Activated T-cell treated with anti-CD3 and anti-CD28 coated beads for 48 hours (primary cell): ENCODE measurements around the gene ADM2.
A peak's percentile ranks its signal among the peaks of the same experiment; 100 is the strongest.

Experiments
- DNase-seq: peaks from one replicate; pipeline ENCODE4 v3.0.0-alpha.2; 2020; ENCODE audit warnings: low read depth

ADM2 gene

DNA sequence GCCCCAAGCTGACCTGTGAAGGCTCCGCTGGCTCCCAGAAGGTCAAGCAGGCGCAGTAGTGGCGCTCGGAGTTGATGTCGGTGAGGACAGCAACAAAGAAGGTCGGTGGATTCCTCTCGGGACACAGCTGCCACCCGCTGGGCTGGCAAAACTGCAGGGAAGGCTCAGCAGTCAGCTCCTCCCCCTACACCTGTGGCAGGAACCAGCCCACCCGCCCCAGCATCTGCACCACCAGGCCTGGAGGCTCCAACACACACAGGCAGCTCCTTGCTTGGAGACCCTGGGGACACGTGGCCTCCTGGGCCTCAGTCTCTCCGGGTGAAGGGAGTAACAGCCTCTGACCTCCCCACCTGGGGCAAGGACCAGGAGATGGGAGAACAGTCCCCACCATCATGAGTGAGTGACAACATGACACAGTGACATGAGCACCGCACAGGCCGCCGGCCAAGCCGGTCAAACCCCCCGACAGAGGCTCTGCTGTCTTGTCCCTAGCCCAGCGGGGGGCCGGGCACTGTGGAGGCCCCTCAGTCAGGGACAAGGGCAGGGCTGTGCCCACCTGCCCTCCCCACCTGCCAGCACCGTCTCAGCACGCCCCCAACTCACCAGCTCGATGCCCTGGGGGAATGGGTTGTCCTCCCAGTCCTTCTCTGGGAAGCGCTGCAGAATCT is 13.4 kb upstream of the ADM2 start:
- DNase-seq: no peak

DNA sequence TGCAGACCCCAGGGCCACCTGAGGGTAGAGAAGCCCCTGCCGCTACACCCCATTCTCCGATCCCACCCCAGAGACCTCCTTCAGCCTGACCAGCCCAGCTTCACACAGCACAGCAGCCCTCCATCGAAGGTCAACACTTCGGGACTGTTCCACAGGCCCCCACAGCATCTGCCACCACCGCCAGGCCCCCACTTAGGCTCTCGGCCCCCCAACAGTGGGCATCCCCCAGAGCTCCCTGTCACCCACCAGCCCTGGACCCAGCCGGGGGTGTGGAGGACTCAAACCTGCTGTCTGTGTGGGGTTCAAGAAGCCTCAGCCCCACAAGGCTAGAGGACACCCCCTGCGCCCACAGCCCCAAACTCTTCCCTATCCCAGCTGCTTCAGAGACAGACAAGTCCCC is 12.7 kb upstream of the ADM2 start:
- no peak for DNase-seq

DNA sequence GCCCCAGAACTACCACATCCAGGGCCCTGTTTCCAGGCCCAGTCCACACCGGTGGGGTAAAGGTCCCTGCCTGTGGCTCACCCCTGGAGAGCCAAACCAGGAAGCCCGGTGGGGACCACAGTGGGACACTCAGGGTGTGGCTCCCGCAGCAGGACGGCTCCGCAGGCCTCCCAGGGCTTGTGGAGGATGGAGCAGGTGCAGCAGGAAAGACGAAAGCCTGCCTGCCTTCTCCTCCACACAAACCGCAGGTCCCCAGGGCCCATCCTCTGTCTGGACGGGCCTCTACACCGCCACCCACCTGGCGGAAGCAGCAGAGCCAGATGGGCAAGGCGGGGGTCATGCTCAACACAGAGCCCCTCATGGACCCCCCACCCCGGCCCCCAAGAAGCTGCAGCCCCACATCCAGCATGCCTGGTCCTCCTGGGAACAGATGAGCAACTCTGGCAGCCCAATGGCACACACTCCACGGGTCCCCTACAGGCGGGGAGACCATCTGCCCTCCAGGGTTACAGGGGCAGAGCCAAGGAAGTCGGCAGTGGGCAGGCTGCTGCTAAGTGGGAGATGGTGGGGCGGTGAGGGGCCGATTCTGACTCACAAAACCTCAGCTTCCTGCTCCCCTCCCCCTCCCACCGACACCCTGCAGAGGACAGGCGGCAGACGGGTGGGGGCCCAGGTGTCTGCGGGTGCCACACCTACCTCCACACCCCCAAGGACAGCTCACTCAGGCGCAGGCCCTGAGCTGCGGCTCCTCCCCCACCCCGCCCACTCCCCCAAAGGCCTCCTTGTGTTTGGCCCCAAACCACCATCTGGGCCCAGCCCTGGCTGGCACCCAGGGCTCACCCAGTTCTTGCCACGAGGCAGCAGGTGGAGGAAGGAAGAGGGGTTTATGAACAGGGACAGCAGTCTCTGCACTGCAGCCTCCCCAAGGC is 11.7 kb upstream of the ADM2 start:
- peak; percentile 88 for DNase-seq

DNA sequence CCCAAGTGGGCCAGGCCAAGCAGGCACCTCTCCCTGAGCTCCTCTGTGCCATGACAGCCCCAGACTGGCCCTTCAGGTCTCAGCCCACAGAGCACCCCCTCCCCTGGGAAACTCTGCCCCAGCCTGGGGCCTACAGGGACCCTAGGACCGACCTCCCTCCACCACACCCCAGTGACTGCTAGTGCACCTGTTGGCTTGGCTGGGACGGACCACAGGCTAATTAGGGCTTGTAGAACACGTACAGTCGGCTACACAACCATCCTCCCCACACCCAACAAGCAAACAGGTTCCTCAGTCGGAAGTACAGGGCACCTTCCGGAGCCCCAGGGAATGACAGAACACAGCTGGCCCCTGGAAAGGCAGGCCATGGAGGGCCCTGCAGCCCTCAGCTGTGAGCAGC is 10.9 kb upstream of the ADM2 start:
- DNase-seq: no peak

DNA sequence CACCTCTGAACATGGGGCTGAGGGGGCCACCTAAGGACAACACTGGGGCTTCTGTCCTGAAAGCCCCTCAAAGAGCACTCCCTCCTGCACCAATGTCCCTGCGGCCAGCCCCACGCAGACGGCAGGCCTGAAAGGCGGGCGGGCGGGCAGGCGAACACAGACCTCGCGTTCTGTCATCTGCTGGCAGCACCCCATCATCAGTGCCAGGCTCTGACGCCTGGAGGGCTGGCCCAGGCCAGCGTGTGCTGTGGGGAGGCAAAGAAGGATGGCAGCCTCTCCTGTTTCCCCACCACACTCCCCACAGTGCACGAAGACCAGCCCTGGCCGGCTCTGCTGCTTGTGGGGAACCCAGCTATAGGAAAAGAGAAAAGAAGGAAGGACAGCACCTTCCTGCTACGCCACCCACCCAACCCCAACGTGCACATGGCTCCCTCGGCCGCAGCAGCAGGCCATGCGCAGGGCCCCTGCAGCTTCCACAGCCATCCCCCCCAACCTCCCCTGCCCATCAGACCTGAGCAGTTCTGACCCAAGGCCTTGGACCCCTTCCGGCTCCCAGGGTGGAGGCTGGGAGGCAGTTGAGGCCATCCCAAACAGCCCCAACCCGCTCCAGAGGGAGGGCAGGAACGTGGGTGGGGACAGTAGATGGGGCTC is 10.0 kb upstream of the ADM2 start:
- DNase-seq: no peak

DNA sequence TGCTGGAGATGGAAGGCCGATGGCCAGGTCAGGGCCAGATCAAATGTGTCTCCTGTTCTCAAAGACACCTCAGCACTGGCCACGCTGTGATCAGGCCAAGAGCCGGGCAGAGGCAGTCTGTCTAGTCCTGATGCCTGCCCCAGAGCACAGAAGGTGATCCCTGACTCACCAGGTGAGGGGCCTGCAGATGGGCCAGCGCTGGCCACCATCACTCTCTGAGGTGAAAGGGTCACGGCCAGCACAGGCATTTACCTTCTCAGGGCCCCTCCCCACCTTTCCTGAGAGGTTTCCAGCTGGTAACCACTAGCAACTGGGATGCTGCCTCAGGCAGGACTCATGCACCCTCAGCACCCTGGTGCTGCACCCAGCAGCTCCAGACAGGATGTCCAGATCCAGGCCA is 9.4 kb upstream of the ADM2 start:
- no peak for DNase-seq

DNA sequence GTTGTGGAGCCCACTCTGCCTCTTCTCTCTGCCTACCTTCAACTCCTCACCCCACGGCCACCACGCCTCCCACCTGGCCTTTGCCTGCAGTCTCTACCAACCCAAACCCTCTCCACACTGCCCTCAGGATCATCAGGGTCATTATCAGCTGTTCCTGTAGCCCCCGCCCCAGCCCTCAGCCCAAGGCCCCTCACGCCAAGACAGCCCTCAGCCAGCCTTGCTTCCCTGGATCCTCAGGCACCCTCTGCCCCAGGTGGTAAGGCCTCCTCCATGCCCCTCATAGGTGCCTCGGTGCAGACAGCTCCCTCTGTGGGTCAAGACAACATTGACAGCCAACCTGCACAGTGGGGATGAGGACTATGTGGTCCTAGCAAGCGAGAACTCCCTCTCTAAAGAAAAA is 8.3 kb upstream of the ADM2 start:
- peak; percentile 52 for DNase-seq

DNA sequence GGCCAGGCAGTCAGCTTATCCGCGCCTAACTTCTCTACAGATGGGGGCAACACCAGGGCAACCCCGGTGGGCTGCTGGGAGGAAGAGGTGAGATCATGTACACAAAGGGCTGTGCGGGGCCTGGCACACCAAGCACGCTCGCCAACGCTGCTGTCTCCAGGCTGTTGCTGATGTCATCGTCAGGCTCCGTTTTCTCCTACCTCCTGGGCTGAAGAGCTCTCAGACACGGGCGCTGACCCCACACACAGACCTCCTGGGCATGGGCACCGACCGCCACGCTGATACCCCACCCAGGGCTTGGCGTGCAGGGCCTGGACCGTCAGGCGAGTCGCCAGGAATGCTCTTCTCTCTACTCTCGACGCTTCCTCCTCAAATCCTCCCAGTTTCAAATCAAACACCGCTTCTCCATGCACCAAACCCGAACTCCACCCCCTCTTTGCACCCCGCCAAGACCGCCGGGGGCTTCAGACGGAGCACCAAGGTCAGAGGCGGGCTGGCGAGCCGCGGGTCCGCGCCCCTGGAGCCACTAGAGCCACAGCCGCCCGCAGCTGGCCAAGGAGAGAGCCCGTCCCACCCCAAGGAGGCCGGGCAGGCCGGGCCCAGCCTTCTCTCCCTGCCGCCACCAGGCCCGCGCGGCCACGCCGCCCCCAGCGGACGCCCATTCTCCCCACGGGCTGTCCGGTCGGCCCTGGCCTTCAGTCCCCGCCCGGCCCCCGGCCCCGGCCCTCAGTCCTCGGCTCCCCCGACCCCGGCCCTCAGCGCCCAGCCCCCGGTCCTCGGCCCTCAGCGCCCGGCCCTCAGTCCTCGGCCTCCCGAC is 7.3 kb upstream of the ADM2 start:
- no peak for DNase-seq

DNA sequence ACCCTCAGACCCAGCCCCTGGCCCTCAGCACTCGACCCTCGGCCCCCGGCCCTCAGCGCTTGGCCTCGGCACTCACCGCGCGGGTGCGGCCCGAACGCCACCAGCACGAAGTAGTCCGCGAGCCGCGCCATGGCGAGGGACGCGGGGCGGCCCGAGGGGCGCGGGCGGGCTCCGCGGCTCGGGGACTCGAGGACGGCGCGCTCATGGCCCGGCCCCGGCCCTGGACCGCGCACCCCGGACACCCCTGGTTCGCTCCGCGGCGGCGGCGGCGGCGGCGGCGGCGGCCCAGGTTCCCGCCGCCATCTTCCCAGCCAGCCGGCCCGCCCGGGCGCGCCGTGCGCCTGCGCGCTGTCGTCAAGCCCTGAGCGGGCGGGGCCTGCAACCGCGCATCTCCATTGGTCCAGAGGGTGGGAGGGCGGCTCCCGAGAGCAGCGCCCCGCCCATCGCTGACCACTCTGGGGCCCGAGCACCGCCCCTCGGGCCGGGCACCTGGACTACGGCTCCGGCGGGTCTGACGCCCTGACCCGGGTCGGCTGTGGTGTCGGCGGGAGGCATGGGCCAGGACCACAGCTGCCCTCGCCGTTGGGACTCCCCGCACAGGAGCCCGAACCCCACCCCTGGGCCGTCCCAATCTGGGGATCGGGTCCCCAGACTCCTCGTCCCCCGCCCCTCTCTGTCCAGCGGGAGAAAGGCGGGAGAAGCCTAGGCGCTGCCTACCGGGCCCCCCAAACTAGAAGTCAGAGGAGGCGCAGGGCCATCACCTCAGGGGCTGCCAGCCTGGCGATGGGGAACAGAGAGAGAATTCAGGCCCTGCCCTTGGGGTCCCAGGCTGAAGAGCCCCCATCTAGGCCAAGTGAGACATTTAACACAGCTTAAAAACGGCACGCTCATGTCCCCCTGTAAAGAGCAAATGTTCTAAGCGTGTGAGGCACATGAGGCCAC is 6.4 kb upstream of the ADM2 start, which contains the start of gene SBF1:
TSS of gene SBF1 (minus strand) at position 326 of the 942 bp plus-strand sequence. CDS start at position 131, 195 bp downstream.
- DNase-seq: peak; percentile 90

DNA sequence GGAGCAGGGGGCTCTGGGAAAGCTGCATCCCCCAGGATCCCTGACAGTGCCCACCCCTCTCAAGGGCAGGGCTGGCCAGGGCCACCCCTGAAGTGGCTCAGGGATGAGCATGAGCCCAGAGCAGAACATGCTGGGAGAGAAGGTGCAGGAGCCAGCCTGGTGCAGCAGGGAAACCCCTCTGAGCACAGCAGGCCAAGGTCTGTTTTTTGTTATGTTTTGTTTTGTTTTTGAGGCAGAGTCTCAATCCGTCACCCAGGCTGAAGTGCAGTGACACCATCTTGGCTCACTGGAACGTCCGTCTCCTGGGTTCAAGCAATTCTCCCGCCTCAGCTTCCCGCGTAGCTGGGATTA is 5.7 kb upstream of the ADM2 start:
- DNase-seq: no peak

DNA sequence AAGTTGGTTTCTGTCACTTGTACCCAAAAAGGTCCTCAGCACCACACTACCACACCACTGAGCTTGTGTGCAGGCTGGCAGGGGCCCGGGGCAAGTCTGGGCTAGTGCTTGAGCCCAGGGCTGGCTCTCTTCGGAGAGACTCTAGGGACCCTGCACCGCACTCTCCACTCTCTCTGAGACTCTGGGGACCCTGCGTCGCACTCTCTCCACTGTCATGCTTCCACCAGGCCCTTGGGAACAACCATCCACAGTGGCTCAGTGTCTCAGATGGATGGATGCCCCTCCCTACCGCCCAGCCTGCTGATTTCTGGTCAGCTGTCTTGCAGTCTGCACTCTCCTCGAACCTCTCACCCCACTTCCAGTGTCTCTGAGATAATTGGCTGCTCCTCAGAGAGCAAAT is 4.5 kb upstream of the ADM2 start:
- DNase-seq: no peak

DNA sequence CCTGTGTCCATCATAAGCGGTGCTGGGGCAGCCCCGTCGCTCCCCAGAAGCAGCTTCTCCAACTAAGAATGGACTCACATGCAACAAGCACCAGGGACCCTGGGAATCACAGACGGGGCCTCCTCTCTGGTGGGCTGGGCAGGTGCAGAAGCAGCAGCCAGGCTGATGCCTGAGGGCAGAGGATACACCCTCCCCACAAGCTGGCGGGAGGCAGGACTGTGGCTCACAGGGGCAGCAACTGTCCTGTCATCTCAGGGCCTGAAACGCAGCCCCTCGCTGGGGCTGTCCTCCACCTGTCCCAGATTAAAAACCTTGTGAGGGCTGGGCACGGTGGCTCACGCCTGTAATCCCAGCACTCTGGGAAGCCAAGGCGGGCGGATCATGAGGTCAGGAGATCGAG is 3.4 kb upstream of the ADM2 start:
- no peak for DNase-seq

DNA sequence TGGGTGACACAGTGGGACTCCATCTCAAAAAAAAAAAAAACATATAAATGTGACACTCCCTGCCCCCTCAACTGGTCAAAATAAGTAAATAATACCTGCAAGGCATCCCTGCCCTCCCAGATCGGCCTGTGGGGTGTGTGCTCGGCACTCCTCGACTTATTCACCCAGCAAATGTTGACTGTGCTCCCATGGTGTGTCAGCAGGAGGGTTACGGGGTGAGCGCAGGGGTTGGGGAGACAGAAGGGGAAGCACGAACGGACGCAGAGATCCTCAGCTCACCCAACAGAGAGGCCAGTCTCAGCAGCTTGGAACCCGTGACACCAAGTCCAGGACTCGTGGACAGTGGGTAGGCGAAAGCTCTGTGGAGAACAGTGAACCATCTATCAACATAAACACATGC is 1.6 kb upstream of the ADM2 start:
- DNase-seq: no peak

DNA sequence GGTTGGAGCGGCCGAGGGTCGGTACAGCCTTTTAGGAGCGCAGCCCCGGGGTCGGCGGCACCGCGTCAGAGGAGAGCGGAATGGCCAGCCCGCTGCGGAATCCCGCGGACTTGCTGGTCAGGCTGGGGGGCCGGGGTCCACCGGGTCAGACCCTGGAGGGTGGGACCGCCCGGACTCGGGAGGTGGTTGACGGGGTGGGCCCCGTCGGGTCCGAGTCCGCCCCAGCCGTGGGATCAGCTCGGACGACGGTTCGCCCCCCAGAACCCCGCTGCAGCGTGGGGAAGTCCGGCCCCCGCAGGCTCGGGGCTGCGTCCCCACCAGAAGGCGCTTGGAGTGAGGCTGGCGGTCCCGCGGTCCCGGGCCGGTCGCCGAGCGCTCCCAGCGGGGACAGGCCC is 301 bp upstream of the ADM2 start:
- no peak for DNase-seq

DNA sequence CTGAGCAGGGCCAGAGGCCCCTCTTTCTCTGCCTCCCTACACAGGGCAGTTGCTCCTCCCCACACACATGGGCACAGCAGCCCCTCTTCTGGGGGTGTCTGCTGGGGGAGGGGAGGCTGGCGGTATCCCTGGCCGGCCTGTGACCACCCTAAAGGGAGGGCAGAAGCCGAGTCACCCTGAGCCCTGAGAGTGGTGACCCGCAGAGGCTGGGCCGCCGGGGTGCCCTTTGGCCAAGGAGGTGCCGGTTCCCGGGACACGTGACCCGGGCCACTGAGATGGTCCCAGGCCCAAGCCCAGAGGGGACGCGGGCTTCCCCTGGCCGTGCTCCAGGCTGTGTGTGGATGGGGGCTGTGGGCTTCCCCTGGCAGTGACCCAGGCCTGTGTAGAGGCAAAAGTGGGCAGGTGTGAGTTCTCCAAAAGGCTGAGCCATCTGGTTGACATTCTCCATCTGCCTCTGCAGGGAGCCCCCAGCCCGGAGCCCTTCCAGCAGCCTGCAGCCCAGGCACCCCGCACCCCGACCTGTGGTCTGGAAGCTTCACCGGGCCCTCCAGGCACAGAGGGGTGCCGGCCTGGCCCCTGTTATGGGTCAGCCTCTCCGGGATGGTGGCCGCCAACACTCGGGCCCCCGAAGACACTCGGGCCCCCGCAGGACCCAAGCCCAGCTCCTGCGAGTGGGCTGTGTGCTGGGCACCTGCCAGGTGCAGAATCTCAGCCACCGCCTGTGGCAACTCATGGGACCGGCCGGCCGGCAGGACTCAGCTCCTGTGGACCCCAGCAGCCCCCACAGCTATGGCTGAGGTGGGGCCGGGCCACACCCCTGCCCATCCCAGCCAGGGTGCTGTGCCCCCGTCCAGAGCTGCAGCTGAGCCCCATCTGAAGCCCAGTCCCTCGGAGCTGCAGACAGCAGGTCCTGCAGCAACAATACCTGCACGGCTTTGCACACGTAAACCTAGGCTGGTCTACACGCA is 1.0 kb downstream of the ADM2 start:
- DNase-seq: no peak

DNA sequence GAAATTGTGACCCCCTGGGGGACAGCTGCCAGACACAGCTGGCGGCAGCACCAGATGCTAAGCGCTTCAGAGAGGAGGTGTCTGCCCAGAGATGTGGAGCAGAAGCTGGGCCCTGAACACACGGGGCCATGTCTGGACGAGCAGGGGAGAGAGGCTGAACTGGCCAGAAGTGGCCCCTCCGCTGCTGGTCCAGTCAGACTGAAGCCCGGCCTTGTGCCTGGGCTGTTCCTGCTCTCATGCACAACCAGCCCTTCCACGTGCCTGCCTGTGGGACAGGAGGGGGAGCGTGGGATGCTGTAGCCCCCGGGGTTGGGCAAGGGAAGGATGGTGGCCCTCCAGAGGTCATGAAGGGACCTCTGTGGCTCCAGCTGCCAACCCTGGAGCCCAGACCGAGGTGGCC is 1.8 kb downstream of the ADM2 start:
- no peak for DNase-seq

DNA sequence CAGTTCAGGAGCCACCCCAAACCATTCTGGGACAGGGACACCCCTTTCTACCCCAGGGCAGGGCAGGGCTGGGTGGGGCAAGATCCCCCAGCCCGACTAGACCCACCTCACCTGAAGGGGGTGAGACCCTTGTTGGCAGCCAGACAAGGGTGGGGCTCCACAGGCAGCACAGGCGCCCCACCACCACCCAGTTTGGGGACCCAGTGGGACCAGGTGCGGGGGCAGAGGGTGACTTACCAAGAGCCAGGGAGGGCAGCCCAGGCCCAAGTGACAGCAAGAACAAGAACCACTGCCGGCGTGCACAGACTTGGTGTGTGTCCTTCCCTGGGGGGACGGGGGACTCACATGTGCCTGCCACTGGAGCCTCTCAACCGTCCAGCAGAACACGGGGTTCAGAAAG is 2.2 kb downstream of the ADM2 start:
- no peak for DNase-seq

DNA sequence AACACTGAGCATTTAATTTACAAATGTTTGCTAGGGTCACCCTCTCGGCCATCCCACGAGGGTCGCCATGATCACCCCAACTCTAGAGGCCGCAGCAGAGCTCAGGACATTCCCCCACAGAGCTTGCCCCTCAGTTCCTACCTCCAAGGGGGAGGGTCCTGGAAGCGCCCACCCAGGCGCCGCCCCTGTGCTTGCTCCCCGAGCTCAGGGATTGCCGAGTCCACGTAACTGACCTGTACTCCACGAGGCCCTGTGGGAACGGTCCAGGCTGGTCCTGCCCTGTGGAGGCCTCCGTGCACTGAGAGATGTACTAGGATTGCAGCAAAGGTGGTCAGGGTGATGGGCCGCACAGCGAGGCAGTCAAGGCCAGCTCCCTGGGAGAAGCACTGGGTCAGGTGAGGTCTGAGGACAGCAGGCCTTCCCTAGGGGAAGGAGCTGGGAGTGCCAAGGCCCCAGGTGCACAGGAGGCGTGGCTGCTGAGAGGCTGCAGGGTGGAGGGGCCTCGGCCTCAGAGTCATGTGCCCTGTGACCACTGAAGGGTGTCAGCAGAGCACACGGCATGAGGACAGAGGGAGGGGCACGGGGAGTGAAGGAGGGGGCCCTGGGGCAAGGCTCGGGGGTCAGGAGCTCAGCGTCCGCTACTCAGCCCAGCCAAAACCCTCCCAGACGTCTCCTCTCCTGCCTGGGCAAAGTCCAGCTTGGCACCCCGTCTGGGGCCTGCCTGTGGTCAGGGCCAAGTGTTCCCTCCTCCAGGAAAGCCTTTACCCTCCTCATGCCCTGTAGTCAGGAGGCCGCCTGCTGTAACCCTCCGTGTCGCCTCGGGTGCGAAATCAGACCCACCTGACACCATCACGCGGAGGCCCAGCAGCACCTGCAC is 2.9 kb downstream of the ADM2 start:
- DNase-seq: no peak
